GM04504 (cell line): ENCODE data around the gene PCP2.
"Not testable (repeated sequence)": the region's sequence is repeated elsewhere in the genome, so short reads cannot be mapped to it uniquely, and the experiment has no call there.

ENCODE experiments used
- DNase-seq: peaks from one replicate; pipeline ENCODE4 v3.0.0-alpha.2; 2012; ENCODE audit warnings: low read depth

The PCP2 gene

DNA sequence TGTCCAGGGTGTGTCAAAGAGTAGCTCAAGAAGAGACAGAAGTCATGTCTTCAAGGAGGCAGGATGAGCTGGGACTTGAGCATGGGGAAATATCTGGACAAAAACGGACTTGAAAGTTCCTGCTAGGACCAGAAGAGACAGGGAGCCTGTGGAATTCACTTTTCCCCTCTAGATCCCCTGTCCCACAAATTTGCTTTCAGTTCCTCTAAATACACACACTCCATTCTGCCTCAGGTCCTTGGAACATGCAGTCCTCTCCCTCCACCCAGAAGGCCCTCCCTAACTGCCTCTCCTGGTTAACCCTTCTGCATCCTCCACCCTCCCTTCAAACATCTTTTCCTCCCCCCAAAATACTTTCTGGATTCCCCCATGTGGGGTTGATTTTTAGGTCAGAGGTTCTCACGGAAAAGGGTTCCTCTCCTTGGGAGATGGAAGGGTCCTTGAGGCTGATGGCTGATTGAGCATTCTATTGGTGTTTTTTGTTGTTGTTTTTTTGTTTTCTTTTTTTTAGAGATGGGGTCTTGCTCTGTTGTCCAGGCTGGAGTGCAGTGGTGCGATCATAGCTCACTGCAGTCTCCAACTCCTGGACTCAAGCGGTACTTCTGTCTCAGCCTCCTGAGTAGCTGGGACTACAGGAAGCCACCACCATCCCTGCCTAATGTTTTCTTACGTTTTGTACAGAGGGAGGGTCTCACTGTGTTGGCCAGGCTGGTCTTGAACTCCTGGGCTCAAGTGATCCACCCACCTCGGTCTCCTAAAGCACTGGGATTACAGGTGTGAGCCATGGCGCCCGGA lies 28.4 kb upstream of the PCP2 start:
- DNase-seq, result no peak

DNA sequence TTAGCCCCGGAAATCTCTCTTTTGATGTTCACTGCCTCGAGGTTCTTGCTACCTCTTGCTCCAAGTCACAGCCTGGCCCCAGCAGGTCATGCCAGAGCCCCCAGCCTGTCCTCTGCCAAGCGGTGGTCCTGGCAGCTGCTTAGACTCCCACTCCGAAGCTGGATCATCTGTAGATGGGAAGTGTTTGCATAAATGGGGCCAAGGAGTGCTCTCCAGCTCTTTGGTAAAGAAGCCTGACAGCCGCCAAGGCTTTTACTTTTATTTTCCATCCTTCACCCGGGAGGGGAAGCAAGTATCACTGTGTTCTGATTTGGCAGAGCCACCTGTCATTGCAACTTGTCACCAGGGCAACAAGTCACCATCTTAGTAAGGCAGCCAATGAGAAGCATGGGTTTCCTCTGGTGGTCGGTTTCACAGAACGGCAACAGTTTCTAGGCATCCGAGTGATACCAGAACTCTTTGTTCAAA lies 24.7 kb upstream of the PCP2 start:
- DNase-seq, result no peak

DNA sequence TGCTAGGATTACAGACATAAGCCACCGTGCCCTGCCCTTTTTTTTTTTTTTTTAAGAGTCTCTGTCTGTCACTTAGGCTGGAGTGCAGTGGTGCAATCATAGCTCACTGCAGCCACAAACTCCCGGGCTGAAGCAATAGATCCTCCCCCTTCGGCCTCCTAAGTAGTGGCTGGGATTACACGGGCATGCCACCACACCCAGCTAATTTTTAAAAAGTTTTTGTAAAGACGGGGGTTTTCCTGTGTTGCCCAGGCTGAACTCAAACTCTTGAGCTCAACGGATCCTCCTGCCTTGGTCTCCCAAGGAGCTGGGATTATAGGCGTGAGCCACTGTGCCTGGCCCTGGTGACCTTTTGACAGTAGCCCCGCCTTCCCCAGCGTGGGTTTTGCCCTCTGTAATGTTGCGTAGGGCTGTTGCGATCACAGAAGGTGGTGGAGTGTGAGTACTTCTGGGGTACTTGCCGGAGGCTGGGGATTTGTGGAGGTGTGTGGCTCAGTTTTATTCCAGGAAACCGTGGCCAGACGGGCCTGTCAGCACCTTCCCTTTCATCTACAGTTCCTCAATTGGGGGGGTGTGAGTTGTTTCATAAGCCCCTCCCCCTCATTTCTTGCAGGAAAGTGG lies 23.7 kb upstream of the PCP2 start:
- no peak for DNase-seq

DNA sequence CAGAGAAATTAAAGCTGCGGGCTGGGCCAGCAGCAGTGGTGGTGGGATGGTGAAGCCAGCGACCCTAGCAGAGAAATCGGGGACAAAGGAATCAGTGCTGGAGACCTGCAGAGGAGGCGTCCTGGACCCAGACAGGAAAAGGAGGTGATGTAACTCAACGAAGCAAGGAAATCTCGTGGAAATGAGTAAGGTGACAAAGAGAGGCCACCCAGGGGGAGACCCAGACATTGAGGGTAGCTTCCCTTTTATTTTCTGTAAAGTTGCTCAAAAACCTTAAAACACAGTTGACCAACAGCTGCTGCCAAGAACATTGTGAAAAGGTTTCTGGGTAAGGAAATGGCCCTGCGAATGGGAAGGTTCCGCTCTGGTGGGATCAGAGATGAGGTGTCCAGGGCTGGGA lies 22.1 kb upstream of the PCP2 start:
- DNase-seq, result no peak

DNA sequence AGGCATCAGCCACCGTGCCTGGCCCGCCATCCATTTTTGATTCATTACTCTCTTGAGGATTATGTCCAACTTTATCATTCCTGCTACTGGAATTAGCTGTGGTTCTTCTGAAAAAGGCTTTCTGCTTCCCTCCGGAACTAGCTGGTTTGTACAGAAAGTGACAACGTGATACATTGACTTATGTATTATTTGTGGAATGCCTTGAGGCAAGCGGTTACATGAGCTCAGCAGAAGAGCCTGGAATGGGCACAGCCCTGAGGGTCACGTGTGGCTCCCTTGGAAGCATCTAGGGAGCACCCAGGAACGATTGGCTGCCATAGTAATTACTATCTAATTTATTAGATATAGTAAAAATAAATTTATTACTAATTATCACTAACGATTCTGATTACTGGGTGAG lies 20.9 kb upstream of the PCP2 start:
- peak; percentile 13 for DNase-seq

DNA sequence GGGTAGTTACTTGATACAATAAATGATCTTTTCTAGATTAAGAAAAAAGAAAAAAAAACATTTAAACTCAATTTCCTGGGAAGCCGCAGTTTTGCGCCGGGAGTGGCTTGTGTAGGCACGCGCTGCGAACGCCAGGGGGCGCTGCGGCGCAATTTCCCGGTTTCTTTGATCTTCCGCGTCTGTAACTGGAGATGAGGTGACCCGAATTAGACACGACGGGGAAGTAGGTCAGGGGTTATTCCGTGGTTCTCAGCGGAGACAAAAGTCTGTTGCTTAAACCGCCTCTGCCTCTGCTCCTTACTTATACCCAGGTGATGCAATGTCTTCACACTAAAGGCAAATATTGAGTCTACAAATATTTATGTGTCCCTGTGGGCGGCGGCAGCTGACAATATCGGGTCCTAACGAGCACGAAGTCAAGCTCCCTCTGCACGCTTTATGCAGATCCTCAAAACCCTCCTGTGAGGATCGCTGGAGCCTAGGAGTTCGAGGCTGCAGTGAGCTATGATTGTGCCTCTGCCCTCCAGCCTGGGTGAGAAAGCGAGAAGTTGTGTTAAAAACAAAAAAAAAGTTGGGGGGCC lies 18.6 kb upstream of the PCP2 start:
- DNase-seq, result peak; percentile 30

DNA sequence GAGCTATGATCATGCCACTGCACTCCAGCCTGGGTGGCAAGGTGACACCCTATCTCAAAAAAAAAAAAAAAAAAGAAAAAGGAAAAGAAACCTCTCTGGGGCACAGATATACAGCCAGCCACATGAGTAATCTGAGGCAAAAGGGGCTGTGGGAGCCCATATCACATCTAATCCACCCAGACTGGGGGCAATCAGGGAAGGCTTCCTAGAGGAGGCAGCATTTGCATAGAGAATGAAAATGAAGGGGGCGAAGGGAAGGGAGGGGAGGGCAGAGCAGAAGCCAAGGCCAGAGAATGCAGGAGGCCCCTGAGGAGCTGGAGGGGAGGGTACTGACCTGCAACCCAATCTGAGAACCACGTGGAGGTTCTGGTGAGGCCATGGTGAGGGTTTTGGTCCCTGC lies 16.6 kb upstream of the PCP2 start:
- DNase-seq, result no peak

DNA sequence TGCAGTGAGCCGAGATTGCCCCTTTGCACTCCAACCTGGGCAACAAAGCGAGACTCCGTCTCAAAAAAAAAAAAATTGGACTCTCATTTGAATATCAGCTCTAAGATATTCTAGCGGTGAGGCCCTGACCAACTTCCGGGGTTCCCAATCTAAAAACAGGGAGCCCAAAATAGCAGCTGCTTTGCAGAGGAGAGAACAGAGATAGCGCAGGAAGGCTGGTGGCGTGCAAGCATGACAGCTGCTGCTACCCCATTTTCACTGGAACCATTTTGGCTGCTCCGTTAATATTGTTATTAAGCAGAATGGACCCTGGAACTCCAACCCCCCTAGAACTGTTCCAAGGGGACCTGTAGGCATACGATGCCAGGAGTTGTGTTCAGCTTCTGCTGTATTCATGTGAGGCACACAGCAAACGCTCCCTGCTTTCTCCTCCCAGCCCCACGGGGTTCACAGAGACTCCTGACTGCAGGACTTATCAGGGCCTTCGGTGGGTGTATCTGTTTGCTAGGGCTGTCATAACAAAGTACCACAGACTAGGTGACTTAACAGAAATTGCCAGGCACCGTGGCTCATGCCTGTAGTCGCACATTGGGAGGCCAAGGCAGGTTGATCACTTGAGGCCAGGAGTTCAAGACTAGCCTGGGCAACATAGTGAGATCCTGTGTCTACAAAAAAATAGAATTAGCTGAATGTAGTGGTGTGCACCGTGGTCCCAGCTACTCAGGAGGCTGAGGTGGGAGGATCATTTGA lies 14.9 kb upstream of the PCP2 start:
- DNase-seq, result no peak

DNA sequence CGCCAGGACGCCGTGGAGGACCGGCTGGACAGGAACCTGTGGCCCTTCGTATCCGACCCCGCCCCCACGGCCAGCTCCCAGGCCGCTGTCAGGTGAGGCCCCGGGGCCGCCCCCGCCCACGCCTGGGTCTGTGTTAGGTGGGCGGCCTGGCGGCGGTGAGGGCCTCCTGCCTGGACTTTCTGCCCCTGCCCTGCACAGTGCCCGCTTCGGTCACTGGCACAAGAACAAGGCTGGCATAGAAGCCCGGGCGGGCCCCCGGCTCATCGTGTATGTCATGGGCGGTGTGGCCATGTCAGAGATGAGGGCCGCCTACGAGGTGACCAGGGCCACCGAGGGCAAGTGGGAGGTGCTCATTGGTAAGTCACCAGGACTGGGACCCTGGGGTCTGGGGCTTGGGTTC lies 13.6 kb upstream of the PCP2 start:
- DNase-seq, result no peak

DNA sequence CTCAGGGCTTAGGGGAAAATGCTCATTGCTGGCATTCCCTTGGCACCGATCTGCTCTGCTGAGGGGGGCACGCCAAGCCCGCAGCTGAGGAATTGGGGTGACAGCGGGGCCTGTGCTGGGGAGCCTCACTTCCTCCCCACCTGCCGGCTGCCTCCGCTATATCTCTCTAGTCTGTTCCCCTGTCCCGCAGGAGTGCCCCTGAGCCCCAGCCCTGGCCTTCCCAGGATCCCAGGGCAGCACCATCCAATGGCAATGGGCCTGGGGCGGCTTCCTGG lies 12.8 kb upstream of the PCP2 start:
- DNase-seq, result no peak

DNA sequence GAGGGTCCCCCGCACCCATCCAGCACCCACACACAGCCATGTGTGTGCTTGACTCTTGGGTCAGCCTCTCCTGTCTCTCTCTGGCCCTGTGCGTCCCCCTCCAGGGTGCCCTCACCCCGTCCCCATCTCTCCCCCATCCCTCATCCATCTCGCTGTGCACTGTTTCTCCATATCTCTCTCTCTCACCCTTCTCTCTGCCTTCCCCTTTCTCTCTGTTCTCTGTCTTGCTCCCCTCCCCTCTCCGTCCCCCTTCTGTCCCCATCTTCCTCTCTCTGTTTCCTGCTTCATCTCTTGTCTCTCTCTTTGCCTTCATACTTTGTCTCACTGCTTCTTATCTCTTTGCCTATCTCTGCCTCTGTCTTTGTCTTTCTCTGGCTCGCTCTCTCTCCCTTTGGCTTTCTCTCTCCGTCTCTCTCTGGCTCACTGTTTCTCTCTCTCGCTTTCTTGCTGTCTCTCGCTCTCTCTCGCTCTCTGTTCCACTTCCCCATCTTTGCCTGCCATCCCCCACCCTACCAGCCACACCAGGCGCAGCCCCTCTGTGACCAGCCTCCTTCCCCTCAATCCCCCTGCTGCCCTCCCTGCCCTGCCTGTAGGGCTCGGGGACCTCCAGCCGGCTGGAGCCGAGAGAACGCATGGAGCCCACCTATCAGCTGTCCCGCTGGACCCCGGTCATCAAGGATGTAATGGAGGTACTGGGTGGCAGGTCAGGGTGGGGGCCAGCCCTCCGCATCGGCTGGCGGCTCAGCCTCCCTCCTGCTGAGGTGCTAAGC lies 12.3 kb upstream of the PCP2 start:
- no peak for DNase-seq

DNA sequence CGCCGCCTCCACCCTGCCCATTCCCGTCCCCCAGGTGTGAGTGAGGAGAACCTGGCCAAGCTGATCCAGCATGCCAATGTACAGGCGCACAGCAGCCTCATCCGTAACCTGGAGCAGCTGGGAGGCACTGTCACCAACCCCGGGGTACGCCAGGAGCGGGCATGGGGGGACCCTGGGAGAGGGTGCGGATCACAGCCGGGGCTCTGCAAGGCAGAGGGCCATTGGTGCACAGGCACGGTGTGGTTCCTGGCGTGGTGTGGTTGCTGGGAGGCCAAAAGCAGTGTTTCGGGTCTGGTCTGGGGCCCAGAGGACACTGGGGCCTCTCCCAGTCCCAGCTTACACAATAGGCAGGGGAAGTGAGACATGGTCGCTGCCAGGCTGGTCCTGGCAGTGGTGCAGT lies 11.6 kb upstream of the PCP2 start:
- DNase-seq, result no peak

DNA sequence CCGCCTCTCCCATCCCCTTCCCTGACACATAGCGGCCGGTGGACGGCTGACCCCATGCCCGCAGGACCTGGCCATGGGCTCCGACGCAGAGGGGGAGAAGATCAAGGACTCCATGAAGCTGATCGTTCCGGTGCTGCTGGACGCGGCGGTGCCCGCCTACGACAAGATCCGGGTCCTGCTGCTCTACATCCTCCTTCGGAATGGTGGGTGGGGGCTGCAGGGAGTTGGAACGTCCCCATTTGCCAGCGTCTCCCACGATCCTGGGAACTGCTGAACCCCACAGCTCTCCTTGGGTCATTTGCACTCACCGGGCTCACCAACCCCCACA lies 11.0 kb upstream of the PCP2 start:
- DNase-seq, result no peak

DNA sequence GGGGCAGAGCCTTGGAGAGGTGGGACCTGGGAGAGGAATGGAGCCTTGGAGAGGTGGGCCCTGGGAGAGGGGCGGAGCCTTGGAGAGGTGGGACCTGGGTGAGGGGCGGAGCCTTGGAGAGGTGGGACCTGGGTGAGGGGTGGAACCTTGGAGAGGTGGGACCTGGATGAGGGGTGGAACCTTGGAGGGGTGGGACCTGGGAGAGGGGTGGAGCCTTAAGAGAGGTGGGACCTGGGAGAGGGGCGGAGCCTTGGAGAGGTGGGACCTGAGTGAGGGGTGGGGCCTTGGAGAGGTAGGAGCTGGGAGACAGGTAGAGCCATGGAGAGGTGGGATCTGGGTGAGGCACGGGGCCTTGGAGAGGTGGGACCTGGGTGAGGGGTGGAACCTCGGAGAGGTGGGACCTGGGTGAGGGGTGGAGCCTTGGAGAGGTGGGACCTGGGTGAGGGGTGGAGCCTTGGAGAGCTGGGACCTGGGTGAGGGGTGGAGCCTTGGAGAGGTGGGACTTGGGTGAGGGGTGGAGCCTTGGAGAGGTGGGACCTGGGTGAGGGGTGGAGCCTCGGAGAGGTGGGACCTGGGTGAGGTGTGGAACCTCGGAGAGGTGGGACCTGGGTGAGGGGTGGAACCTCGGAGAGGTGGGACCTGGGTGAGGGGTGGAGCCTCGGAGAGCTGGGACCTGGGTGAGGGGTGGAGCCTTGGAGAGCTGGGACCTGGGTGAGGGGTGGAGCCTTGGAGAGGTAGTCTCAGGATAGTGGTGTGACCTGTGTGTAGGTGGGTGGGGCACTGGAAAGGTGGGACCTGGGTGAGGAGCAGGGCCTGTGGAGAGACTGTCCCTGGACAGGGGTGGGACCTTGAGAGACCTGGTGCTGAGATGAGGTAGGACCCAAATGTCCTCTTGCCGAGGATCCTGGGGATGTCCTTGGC lies 10.4 kb upstream of the PCP2 start:
- not testable (repeated sequence) for DNase-seq

DNA sequence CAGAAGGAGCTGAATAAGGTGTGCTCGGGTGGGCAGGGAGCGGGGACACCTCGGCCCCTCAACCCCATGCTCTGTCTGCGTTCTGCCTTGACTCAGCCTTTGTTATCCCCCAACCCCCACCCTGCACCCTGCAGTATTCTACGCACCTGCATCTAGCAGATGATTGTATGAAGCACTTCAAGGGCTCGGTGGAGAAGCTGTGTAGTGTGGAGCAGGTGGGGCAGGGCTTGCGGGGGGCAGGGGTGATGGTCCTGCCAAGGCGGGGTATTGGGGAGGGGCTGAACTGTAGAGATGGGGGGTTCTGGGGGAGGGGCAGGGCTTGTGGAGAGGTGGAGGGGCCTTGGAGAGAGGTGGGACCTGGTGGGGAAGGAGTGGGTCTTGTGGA lies 9.5 kb upstream of the PCP2 start:
- no peak for DNase-seq

DNA sequence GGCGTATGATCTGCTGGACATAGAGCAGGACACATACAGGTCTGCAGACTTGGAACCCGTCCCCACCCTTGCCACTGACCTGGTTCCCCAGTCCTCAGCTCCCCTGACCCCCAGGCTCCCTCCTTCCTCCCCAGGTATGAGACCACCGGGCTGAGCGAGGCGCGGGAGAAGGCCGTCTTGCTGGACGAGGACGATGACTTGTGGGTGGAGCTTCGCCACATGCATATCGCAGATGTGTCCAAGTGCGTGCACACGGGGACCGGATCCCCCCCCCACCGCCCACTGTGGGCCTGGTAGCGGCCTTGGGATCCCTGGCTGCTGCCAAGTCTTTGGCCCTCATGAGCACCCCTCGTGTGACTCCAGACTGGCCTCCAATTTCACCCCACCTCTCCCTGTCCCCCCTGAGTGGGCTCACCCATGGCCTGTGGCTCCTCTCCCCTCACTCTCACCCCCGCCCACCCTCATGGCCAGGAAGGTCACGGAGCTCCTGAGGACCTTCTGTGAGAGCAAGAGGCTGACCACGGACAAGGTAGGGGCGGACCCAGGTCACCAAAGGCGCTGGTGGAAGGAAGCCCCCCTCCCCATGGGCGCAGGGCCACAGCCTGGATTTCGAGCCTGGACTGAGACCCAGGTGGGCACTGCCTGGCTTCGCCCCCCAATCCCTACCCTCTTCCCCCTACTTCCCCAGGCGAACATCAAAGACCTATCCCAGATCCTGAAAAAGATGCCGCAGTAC lies 8.9 kb upstream of the PCP2 start:
- DNase-seq, result no peak

DNA sequence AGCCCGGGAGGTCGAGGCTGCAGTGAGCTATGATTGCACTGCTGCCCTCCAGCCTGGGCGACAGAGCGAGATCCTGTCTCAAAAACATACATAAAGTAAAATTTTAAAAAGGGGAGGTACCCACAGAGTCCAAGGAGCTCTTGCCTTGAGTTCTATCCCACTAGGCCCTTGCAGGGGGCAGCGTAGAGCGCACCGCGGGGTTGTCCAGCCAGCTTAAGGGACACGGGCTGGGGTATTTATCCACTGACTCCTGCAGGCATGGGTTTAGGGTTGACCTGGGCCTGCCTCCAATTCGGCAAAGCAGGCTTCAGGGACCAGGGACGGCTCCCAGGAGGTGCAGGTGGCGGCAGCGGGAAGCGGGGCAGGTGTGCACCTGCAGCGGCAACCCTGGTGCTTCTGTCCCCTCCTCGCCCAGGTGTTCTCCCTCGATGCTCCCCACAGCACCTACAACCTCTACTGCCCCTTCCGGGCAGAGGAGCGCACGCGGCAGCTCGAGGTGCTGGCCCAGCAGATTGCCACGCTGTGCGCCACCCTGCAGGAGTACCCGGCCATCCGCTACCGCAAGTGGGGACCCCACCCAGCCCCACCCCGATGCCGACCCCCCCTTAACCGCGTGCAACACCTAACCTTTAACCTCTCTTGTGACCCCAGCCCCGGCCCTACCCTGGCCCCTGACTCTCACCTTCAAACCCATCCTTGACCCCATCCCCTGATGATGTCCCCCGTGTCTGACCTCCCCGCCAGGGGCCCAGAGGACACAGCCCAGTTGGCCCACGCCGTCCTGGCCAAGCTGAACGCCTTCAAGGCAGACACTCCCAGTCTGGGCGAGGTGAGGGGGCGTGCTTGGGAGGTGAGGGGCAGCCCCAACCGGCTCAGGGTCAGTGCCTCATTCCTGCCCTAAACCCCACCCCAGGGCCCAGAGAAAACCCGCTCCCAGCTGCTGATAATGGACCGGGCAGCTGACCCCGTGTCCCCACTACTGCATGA lies 8.1 kb upstream of the PCP2 start:
- no peak for DNase-seq

DNA sequence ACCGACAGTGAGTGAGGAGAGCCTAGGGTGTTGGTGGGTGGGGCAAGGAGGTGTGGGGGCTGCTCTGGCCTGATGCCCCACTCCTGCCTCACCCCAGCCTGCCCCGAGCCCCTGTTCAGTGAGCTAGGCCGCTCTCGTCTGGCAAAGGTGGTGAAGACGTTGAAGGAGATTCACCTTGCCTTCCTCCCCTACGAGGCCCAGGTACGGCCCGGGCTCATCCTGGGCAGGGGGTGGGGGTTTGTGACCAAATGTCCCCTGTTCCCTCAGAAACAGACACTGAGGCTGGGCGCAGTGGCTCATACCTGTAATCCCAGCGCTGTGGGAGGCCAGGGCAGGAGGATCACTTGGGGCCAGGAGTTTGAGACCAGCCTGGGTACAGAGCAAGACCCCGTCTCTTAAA lies 7.3 kb upstream of the PCP2 start:
- DNase-seq, result no peak

DNA sequence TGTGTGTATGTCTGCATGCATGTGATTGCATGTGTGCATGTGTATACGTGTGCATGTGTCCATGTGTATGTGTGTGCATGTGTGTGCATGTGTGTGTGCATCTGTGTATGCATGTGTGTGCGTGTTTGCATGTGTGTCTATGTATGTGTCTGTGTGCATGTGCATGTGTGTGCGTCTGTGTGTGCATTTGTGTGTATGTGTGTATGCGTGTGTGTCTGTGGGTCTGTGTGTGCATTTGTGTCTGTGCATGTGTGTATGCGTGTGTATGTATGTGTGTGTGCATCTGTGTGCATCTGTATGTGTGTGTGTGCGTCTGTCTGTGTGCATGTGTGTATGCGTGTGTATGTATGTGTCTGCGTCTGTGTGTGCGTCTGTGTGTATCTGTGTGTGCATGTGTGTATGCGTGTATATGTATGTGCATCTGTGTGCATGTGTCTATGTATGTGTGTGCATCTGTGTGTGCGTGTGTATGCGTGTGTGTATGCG lies 6.4 kb upstream of the PCP2 start:
- DNase-seq, result no peak
